ENCODE data around the gene CHTF8.

CHTF8 gene, protein sequence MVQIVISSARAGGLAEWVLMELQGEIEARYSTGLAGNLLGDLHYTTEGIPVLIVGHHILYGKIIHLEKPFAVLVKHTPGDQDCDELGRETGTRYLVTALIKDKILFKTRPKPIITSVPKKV

GRCh38 chr16:69132424-69133252 is at the start of gene CHTF8, which contains the start of gene UTP4:
TSS of gene CHTF8 (minus strand) at chr16:69132588. CDS start at chr16:69121458, 11,130 bp downstream.
TSS of gene UTP4 (plus strand) at chr16:69132649. CDS start at chr16:69133460, 811 bp downstream.
- WGBS (ENCODE audit: insufficient coverage, insufficient read length), result no CpG with 5 or more reads among the region's 78 CpGs
- no peaks in the 10 kb centered on the region for H3K27me3 ChIP-seq (ENCODE audit: control insufficient read depth, insufficient read depth, low read length)
- no peak for DNase-seq (ENCODE audit: low read depth, low spot score)

DNA sequence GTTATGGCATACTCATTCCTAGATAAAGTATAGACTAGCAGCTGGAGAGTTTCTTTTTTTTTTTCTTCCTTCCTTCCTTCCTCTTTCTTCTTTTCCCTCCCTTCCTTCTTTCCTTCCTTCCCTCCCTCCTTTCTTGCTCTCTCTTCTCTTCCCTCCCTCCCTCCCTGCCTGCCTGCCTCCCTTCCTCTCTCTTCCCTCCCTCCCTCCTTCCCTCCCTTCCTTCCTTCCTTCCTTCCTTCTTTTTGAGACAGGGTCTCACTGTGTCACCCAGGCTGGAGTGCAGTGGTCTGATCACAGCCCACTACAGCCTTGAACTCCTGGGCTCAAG is 47.6 kb upstream of the CHTF8 start:
- no peak overlapping the region for H3K27ac ChIP-seq (ENCODE audit: low read length)

More at GRCh38 chr16:69132424-69133252, at the start of gene CHTF8, which contains the start of gene UTP4:
- Histone ChIP-seq H3K36me3 (ENCODE audit: control insufficient read depth, insufficient read depth, low read length) (0 out of 2 replicates have a peak, but pooled peaks cover 3% of the 10 kb centered on the region), H3K9me3 (ENCODE audit: control insufficient read depth, insufficient read depth, low read length) (no peaks in the 10 kb centered on the region), H3K4me1 (ENCODE audit: control insufficient read depth, insufficient read depth, low read length) (no peaks in the 10 kb centered on the region), H3K4me3 (ENCODE audit: low read length) (peak within 1 kb of the TSS; percentile 52), H3K27ac (ENCODE audit: low read length) (no peak within 1 kb of the TSS)

GRCh38 chr16:69179328-69180010 is 47.1 kb upstream of the CHTF8 start:
- Histone ChIP-seq H3K36me3 (ENCODE audit: control insufficient read depth, insufficient read depth, low read length) (no peaks in the 10 kb centered on the region), H3K4me3 (ENCODE audit: low read length) (no peak overlapping the region), H3K4me1 (ENCODE audit: control insufficient read depth, insufficient read depth, low read length) (no peaks in the 10 kb centered on the region), H3K27me3 (ENCODE audit: control insufficient read depth, insufficient read depth, low read length) (no peaks in the 10 kb centered on the region), H3K27ac (ENCODE audit: low read length) (no peak overlapping the region), H3K9me3 (ENCODE audit: control insufficient read depth, insufficient read depth, low read length) (no peaks in the 10 kb centered on the region)
- no peak for DNase-seq (ENCODE audit: low read depth, low spot score)
- no CpG with 5 or more reads among the region's 6 CpGs for WGBS (ENCODE audit: insufficient coverage, insufficient read length)

More for the DNA sequence above, 47.6 kb upstream of the CHTF8 start:
- Histone ChIP-seq H3K9me3 (ENCODE audit: control insufficient read depth, insufficient read depth, low read length) (no peaks in the 10 kb centered on the region), H3K36me3 (ENCODE audit: control insufficient read depth, insufficient read depth, low read length) (no peaks in the 10 kb centered on the region), H3K27me3 (ENCODE audit: control insufficient read depth, insufficient read depth, low read length) (no peaks in the 10 kb centered on the region), H3K4me1 (ENCODE audit: control insufficient read depth, insufficient read depth, low read length) (no peaks in the 10 kb centered on the region), H3K4me3 (ENCODE audit: low read length) (no peak overlapping the region)
- DNase-seq (ENCODE audit: low read depth, low spot score), result no peak

DNA sequence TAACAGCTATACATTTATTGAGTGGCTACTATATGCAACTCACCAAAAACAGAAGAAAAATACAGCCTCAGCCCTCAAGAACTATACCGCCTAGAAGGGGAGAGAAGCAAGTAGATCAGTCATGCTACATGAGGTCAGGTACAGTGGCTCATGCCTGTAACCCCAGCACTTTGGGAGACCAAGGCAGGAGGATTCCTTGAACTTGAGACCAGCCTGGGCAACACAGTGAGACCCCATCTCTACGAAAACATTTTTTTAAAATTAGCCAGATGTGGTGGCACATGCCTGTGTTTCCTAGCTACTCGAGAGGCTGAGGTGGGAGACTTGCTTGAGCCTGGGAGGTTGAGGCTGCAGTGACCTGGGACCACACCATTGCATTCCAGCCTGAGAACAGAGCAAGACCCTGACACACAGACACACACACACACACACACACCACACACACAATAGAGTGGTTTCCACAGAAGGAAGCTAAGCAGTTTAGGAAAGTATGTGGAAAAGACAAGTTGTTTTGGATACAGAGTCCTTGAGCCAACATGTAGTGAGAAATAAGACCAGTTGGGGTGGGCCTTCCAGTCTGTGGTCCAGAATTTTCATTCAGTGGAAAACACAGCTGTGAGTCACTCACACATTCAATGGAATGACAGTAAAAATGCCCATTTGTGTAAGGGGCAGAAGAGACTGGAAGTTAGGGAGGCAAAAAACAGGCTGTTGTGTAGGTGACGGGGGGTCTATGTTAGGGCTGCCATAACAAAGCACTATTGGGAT is 43.8 kb upstream of the CHTF8 start:
- Histone ChIP-seq H3K9me3 (ENCODE audit: control insufficient read depth, insufficient read depth, low read length) (no peaks in the 10 kb centered on the region), H3K4me3 (ENCODE audit: low read length) (no peak overlapping the region), H3K27ac (ENCODE audit: low read length) (no peak overlapping the region), H3K4me1 (ENCODE audit: control insufficient read depth, insufficient read depth, low read length) (no peaks in the 10 kb centered on the region), H3K36me3 (ENCODE audit: control insufficient read depth, insufficient read depth, low read length) (no peaks in the 10 kb centered on the region), H3K27me3 (ENCODE audit: control insufficient read depth, insufficient read depth, low read length) (no peaks in the 10 kb centered on the region)
- WGBS (ENCODE audit: insufficient coverage, insufficient read length), result no CpG with 5 or more reads among the region's 4 CpGs
- DNase-seq (ENCODE audit: low read depth, low spot score), result no peak

DNA sequence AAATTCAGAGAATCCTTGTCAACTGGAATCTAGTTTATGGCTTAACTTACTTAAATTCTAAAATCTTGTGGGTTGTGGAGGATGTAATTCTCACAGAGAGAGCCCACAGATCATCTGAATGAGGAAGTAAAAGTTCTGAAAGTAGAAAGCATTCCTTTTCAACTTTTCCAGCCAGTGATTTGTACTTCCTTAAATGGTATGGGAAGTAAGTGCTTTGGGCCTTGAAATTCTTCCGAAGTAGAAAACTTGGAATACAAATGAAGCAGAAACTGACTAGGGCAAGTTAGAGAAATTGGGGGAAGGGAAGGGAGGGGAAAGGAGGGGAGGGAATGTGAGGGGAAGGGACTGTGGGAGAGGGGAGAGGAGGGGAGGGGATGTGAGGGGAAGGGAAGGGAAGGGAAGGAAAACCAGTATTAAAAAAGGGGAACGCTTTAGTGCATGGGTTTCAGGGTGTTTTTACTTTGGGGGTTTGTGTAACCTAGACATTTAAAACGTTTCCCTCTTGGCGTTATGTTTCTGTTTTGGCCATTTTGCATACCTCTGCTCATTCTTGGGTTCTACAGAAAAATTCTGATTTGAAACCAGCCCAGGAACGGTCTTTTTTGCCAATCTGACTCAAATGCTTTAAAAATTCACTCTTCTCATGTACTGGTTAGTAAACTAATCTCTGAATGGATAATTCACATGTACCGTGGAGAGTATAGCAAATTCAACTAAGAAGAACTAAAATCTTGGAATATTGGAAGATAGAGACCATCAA is 39.1 kb upstream of the CHTF8 start:
- Histone ChIP-seq H3K9me3 (ENCODE audit: control insufficient read depth, insufficient read depth, low read length) (no peaks in the 10 kb centered on the region), H3K4me1 (ENCODE audit: control insufficient read depth, insufficient read depth, low read length) (no peaks in the 10 kb centered on the region), H3K27me3 (ENCODE audit: control insufficient read depth, insufficient read depth, low read length) (no peaks in the 10 kb centered on the region), H3K27ac (ENCODE audit: low read length) (no peak overlapping the region), H3K4me3 (ENCODE audit: low read length) (no peak overlapping the region), H3K36me3 (ENCODE audit: control insufficient read depth, insufficient read depth, low read length) (peaks cover 13% of the 10 kb centered on the region; the same call in 1 of the 2 replicates)
- no peak for DNase-seq (ENCODE audit: low read depth, low spot score)
- WGBS (ENCODE audit: insufficient coverage, insufficient read length), result no CpG with 5 or more reads among the region's 6 CpGs

- DNase-seq (ENCODE audit: low read depth, low spot score), result no peak
- H3K27ac ChIP-seq (ENCODE audit: low read length), result no peak overlapping the region
- H3K4me3 ChIP-seq (ENCODE audit: low read length), result no peak overlapping the region
- peaks cover 20% of the 10 kb centered on the region; the same call in 1 of the 2 replicates for H3K36me3 ChIP-seq (ENCODE audit: control insufficient read depth, insufficient read depth, low read length)
- no peaks in the 10 kb centered on the region for H3K9me3 ChIP-seq (ENCODE audit: control insufficient read depth, insufficient read depth, low read length)
- no peaks in the 10 kb centered on the region for H3K4me1 ChIP-seq (ENCODE audit: control insufficient read depth, insufficient read depth, low read length)
- WGBS (ENCODE audit: insufficient coverage, insufficient read length), result no CpG with 5 or more reads among the region's 6 CpGs
- H3K27me3 ChIP-seq (ENCODE audit: control insufficient read depth, insufficient read depth, low read length), result no peaks in the 10 kb centered on the region
Measured at GRCh38 chr16:69169607-69170352, 37.4 kb upstream of the CHTF8 start.

GRCh38 chr16:69169051-69169450 is 36.7 kb upstream of the CHTF8 start:
- no peaks in the 10 kb centered on the region for H3K9me3 ChIP-seq (ENCODE audit: control insufficient read depth, insufficient read depth, low read length)
- H3K27ac ChIP-seq (ENCODE audit: low read length), result no peak overlapping the region
- no peak overlapping the region for H3K4me3 ChIP-seq (ENCODE audit: low read length)
- H3K4me1 ChIP-seq (ENCODE audit: control insufficient read depth, insufficient read depth, low read length), result no peaks in the 10 kb centered on the region
- no peak for DNase-seq (ENCODE audit: low read depth, low spot score)
- no CpG with 5 or more reads among the region's 4 CpGs for WGBS (ENCODE audit: insufficient coverage, insufficient read length)
- H3K36me3 ChIP-seq (ENCODE audit: control insufficient read depth, insufficient read depth, low read length), result peaks cover 23% of the 10 kb centered on the region; the same call in 1 of the 2 replicates
- H3K27me3 ChIP-seq (ENCODE audit: control insufficient read depth, insufficient read depth, low read length), result no peaks in the 10 kb centered on the region

GRCh38 chr16:69166946-69167930 is 34.9 kb upstream of the CHTF8 start:
- no peak overlapping the region for H3K4me3 ChIP-seq (ENCODE audit: low read length)
- no peak overlapping the region for H3K27ac ChIP-seq (ENCODE audit: low read length)
- no peaks in the 10 kb centered on the region for H3K4me1 ChIP-seq (ENCODE audit: control insufficient read depth, insufficient read depth, low read length)
- H3K9me3 ChIP-seq (ENCODE audit: control insufficient read depth, insufficient read depth, low read length), result no peaks in the 10 kb centered on the region
- DNase-seq (ENCODE audit: low read depth, low spot score), result no peak
- peaks cover 26% of the 10 kb centered on the region; the same call in 1 of the 2 replicates for H3K36me3 ChIP-seq (ENCODE audit: control insufficient read depth, insufficient read depth, low read length)
- no peaks in the 10 kb centered on the region for H3K27me3 ChIP-seq (ENCODE audit: control insufficient read depth, insufficient read depth, low read length)
- 100% methylated on average over 1 of the region's 7 CpGs for WGBS (ENCODE audit: insufficient coverage, insufficient read length)
